GM10266 (cell line): Measurements from ENCODE around the gene ARID1B.
A peak's percentile ranks its signal among the peaks of the same experiment; 100 is the strongest.

Source experiments
- DNase-seq: peaks from one replicate; pipeline ENCODE4 v3.0.0; 2012; ENCODE audit errors: extremely low spot score
- TF ChIP-seq, protein P1 (sequence below): IDR thresholded peaks from 2 replicates; pipeline ENCODE4 v1.5.1; 2012; ENCODE audit warnings: mild to moderate bottlenecking, low read depth; ENCODE audit not compliant: control insufficient read depth, insufficient read depth; ENCODE audit errors: missing control alignments

ARID1B gene

DNA sequence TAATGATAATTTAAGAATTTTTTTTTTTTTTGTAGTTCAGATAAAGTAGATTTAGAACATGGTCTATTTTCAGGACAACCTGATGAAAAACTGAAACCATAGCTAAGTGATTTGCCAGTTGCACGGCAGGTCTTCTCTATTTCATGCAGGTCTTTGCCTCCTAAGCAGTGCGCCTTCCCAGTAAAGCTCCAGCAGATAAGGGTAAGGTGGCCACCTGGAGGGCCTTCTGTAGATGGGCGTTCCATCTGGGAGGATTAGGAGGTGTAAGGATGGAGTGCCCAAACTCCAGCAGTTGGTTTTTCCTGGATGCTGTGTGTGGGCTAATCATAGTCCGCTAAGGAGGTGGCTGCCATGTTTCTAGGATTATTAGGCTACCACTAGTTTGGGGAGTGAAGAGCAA lies 107.1 kb downstream of the ARID1B start:
- TF ChIP-seq, protein P1, sequence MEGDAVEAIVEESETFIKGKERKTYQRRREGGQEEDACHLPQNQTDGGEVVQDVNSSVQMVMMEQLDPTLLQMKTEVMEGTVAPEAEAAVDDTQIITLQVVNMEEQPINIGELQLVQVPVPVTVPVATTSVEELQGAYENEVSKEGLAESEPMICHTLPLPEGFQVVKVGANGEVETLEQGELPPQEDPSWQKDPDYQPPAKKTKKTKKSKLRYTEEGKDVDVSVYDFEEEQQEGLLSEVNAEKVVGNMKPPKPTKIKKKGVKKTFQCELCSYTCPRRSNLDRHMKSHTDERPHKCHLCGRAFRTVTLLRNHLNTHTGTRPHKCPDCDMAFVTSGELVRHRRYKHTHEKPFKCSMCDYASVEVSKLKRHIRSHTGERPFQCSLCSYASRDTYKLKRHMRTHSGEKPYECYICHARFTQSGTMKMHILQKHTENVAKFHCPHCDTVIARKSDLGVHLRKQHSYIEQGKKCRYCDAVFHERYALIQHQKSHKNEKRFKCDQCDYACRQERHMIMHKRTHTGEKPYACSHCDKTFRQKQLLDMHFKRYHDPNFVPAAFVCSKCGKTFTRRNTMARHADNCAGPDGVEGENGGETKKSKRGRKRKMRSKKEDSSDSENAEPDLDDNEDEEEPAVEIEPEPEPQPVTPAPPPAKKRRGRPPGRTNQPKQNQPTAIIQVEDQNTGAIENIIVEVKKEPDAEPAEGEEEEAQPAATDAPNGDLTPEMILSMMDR = no peak
- no peak for DNase-seq

DNA sequence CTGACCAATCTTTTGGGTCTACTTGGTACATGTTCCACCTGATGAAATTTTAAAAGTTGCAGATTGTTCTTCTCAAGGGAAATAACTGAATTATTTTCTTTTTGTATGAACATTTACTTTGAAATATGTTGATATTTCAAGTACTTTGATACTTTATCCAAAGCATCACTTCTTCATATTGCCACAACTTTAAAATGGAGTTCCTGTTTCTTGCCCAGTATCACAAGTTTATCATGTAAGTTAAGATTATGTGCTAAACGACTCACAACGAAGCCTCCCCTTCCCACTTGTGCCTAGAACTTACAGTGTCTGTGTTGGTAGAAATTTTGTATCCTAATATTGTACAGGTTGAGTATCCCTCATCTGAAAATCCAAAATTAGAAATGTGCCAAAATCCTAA lies 108.4 kb downstream of the ARID1B start:
- TF ChIP-seq, protein P1 = no peak
- no peak for DNase-seq

DNA sequence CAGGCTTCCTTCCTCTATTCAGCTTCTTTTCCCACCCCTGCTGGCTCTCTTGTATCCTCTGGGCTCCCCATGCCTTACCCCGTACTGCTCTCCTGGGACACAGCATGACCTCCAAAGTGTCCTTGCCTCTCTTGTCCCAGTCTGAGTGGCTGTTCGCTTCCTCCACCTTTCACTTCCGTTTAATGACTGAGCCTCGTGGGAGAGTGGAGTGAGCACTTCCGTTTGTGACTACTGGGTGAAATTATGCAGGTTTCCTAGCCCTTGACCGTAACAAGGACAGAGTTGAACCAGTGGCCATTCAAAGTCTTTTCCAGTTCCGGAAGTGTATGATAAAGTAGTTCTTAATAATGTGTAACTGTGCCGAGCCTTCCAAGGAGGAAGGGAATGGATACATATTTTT lies 109.2 kb downstream of the ARID1B start:
- TF ChIP-seq, protein P1 = no peak
- DNase-seq = peak; percentile 48

DNA sequence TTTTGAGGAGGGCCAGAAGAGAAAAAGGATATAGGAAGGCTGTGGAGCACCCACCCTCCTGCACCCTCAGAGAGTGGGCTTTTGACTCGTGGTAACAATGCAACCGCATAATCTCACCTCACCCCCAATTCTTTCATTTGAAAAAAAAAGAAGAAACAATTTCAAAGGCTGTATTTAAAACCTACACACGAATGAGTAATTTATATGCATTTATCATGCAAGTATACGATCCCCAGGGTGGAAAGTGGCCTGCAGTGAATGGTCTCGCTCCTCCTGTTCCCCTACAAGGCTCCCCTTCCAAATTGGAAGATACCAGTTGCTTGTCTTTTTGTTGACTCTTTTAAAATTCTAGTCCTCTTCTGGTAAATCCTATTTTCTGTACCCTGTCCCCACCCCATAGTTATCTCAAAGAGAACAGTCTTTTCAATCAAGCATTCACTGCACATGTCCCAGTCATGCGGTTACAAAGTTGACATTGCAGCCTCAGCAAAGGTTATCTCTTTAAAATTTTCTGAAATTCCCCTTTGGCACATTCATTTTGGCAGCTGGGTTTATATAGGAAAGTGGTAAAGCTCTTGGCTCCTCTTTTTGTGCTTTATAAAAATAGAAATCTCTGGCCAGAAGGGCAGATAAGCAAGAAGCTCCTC lies 110.6 kb downstream of the ARID1B start:
- DNase-seq = no peak
- TF ChIP-seq, protein P1 = no peak

DNA sequence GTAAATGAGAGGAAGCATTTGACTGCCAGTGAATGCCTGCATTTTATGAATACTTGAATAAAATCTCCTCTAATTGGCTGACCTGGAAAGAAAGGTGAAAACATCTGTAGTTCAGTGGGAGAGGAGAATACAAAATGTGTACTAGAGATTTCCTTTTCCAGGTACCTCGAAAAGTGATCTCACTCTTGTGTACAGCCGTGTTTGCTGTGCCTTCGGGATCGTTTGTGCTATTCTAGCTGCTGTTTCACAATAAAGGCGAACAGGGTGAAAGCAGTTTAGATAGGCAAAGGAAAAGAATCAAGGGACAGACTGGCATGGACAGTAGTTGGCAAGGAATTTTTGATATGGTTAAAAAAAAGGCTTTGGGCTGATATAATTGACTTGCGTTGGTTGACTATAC lies 112.3 kb downstream of the ARID1B start:
- no peak for DNase-seq
- TF ChIP-seq, protein P1 = no peak

DNA sequence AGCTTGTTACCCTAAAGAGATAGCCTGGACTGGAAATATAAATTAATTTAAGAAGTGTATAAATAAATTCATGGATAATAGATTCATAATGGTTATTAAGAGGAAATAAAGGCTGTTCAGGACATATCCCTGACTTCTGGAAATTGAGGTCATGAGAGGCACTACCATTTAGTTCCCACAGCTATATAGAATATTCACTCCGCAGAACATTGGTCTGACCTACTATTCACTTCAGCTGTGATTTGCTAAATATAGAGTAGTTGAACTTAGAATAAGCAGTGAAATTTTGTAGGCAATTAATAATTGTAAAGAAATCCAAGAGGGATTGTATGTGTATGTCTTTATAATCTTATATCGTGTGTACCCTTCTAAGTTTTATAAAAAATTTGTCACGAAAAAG lies 112.8 kb downstream of the ARID1B start:
- TF ChIP-seq, protein P1 = no peak
- DNase-seq = no peak

DNA sequence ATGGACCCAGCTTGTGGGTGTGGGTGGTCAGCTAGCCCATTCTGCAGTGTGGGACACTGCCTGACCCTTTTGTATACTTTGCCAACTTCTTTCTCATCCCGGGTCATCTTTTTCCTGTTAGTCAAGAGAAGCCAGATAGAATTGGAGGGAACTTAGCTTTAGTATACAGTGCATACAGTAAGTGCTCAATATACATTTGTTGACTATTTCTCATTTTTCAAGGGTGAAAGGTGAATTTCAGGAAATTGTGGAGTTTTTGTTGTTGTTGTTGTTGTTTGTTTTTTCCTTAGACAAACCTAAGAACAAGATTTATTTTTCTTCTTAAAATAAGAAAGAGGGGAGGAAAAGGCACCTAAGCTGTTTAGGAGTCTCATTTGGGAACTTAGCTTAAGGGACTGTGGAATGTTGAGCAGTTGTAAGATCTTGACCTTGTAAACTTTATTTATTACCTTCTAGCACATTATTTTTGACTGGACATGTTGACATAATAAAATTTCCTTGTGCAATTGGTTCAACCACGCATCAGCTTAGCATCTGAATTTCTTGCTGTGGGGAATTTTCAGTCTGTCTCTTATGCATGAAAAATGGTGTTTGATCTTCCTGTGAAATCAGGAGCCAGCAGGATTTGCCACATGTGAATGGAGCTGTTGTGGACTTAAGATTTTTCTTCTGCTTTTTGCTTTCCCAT lies 113.6 kb downstream of the ARID1B start:
- TF ChIP-seq, protein P1 = no peak
- no peak for DNase-seq
